ENCODE measurements around the gene RNF25.

Gene RNF25

DNA sequence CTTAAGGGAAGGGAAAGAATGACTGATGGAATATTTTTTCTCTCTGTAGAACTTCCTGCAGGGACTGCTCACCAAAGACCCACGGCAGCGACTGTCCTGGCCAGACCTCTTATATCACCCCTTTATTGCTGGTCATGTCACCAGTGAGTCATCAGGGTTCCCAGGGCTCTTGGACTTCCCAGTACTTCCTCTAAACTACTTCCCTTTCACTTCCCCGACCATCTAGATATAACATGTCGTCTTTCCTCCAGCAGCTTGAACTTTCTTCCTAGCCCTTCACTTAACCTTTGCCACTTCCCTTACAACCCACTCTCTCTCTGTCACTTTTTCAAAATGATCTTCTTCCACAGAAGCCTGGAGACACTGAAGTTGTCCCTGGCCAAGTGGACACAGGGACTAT is 7.3 kb upstream of the RNF25 start:
- TF ChIP-seq, protein P1, sequence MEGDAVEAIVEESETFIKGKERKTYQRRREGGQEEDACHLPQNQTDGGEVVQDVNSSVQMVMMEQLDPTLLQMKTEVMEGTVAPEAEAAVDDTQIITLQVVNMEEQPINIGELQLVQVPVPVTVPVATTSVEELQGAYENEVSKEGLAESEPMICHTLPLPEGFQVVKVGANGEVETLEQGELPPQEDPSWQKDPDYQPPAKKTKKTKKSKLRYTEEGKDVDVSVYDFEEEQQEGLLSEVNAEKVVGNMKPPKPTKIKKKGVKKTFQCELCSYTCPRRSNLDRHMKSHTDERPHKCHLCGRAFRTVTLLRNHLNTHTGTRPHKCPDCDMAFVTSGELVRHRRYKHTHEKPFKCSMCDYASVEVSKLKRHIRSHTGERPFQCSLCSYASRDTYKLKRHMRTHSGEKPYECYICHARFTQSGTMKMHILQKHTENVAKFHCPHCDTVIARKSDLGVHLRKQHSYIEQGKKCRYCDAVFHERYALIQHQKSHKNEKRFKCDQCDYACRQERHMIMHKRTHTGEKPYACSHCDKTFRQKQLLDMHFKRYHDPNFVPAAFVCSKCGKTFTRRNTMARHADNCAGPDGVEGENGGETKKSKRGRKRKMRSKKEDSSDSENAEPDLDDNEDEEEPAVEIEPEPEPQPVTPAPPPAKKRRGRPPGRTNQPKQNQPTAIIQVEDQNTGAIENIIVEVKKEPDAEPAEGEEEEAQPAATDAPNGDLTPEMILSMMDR (IDR thresholded peaks at IDR 0.05) = no peak

DNA sequence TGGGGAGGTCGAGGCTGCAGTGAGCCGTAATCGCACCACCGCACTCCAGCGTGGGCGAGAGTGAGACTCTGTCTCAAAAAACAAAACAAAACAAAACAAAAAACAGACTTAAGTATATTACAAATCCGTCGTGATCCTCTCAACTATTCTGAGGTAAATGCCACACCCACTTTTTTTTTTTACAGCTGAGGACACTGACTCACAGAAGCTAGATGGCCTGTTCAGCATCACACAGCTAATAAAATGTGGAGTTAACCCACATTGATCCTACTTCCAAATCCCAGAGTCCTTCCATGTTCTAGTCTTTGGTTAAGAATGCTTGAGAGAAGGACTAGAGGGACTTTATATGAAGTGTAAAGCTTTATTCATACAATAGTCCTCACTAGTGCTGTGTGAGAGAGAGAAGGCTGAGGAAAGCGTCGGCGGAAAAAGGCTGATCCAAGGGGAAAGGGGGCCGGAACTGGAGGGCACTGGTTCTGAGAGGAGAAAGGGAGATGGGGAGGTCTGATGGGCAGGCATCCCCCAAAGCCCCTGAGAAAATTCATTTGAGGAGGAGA is 627 bp downstream of the RNF25 start:
- TF ChIP-seq, protein P1 (IDR thresholded peaks at IDR 0.05) = no peak

- TF ChIP-seq, protein P1 (IDR thresholded peaks at IDR 0.05) = no peak
Observed at GRCh38 chr2:218664653-218665052, 7.1 kb downstream of the RNF25 start.

DNA sequence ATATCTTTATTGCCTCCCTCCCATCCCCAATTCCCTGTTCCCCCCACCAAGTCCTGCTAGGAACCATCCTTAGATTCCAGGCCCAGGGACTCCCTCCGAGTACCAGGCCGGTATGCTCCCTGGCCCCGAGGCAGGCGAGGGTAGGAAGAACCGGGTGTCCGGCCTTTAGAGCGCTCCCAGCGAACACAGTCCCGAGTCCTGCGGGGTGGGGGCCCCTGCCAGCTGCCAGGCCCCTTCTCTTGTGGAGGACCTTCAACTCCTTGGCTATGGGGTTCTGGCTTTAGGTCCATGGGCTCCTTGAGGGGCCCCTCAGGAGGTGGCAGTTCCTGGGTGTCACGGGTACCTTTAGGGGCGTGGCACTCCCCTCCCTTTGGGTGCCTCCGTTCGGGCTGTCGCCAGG is 7.9 kb downstream of the RNF25 start:
- TF ChIP-seq, protein P1 (IDR thresholded peaks at IDR 0.05) = no peak

GRCh38 chr2:218662827-218663226 is 9.0 kb downstream of the RNF25 start:
- TF ChIP-seq, protein P1 (IDR thresholded peaks at IDR 0.05) = no peak

DNA sequence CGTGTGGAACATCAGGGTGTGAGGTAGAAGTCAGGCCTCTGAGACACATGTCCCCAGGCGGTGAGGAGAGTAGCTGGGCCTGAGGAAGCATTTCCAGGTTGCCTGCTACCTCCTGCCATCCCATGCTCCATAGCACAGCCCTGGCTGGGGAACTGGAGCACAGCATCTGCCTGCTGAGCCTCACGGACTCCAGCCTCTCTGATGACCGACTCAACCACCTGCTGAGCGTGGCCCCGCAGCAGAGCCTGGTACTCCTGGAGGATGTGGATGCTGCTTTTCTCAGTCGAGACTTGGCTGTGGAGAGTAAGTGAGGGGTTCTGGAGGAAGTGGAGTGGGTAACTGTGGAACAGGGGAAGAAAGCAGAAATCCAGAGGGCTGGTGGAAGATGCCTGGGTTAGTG is 9.4 kb downstream of the RNF25 start:
- TF ChIP-seq, protein P1 (IDR thresholded peaks at IDR 0.05) = no peak

GRCh38 chr2:218659988-218660358 is 11.8 kb downstream of the RNF25 start:
- TF ChIP-seq, protein P1 (IDR thresholded peaks at IDR 0.05) = no peak
